ENCODE data around the gene DRAM1.
A peak's percentile ranks its signal among the peaks of the same experiment; 100 is the strongest.

DRAM1 gene, protein sequence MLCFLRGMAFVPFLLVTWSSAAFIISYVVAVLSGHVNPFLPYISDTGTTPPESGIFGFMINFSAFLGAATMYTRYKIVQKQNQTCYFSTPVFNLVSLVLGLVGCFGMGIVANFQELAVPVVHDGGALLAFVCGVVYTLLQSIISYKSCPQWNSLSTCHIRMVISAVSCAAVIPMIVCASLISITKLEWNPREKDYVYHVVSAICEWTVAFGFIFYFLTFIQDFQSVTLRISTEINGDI

DNA sequence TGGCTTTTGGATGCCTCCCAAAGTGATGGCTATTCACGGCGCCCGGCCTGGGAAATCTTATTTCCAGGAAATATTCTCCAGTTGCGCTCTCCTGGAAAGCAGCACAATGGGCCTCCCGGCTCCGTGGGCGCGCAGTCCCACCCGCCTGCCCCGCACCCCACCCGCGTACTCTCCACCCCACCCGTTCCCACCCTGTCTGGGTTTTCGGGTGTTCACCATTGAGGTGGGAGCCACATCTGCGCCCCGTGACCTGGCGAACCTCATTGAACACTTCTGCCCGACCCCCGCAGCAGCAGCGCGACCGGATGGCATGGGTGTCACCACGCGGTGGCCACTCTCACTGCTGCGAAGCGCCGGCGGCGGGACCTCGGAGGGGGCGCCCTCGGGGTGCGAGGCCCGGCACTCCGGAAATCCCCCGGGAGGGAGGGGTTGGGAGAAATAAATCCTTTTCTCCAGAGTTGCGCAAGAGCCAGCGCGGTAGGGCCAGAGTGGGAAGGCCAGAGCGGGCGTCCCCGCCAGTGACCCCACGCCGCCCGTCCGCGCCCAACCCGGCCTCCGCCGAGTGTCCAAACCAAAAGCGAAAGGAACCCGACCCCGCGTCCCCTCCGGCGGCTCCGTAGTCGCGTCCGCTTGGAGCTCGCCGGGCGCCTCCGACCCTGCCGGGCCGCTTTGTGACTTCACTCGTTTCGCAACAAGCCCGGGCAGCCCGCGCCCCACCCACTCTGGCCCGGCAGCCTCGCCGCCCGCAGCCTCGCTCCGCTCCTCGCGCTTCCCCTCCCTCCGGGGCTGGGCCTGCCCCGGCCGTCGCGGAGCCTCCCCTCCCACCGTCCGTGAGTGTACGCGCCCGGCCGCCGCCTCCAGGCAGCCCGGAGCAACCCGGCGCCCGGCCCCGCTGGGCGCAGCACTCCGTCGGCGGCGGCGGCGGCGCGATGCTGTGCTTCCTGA, at the start of gene DRAM1:
Gene DRAM1 (plus strand): TSS at position 720 of the 945 bp plus-strand sequence. CDS start 210 bp downstream, at position 930.
- Histone ChIP-seq H3K36me3 (replicated peaks; ENCODE audit: low read depth, low read length) (peaks cover 26% of the 10 kb centered on the region), H3K27me3 (ENCODE audit: low read depth, low read length) (no peaks in the 10 kb centered on the region), H3K4me1 (ENCODE audit: low read length) (peaks cover 50% of the 10 kb centered on the region), H3K4me3 (ENCODE audit: low read length) (peak within 1 kb of the TSS; percentile 84), H3K27ac (ENCODE audit: low read length) (peak within 1 kb of the TSS; percentile 84), H2AFZ (ENCODE audit: low read depth, low read length) (no peak within 1 kb of the TSS), H3K9ac (ENCODE audit: low read length) (peak within 1 kb of the TSS; percentile 96), H3K79me2 (ENCODE audit: low read length) (peaks cover 49% of the 10 kb centered on the region), H3K4me2 (ENCODE audit: low read length) (peak within 1 kb of the TSS; percentile 92), H3K9me3 (ENCODE audit: insufficient read depth, low read length) (no peaks in the 10 kb centered on the region), H4K20me1 (ENCODE audit: insufficient read depth, low read length) (peaks cover 11% of the 10 kb centered on the region; the same call in 1 of the 2 replicates)
- TF ChIP-seq, protein P1, sequence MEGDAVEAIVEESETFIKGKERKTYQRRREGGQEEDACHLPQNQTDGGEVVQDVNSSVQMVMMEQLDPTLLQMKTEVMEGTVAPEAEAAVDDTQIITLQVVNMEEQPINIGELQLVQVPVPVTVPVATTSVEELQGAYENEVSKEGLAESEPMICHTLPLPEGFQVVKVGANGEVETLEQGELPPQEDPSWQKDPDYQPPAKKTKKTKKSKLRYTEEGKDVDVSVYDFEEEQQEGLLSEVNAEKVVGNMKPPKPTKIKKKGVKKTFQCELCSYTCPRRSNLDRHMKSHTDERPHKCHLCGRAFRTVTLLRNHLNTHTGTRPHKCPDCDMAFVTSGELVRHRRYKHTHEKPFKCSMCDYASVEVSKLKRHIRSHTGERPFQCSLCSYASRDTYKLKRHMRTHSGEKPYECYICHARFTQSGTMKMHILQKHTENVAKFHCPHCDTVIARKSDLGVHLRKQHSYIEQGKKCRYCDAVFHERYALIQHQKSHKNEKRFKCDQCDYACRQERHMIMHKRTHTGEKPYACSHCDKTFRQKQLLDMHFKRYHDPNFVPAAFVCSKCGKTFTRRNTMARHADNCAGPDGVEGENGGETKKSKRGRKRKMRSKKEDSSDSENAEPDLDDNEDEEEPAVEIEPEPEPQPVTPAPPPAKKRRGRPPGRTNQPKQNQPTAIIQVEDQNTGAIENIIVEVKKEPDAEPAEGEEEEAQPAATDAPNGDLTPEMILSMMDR (IDR thresholded peaks at IDR 0.05; ENCODE audit: low read depth, low read length) = peak; percentile 43
- TF ChIP-seq EZH2phosphoT487 (IDR thresholded peaks at IDR 0.05; ENCODE audit: low read depth) = no peak

DNA sequence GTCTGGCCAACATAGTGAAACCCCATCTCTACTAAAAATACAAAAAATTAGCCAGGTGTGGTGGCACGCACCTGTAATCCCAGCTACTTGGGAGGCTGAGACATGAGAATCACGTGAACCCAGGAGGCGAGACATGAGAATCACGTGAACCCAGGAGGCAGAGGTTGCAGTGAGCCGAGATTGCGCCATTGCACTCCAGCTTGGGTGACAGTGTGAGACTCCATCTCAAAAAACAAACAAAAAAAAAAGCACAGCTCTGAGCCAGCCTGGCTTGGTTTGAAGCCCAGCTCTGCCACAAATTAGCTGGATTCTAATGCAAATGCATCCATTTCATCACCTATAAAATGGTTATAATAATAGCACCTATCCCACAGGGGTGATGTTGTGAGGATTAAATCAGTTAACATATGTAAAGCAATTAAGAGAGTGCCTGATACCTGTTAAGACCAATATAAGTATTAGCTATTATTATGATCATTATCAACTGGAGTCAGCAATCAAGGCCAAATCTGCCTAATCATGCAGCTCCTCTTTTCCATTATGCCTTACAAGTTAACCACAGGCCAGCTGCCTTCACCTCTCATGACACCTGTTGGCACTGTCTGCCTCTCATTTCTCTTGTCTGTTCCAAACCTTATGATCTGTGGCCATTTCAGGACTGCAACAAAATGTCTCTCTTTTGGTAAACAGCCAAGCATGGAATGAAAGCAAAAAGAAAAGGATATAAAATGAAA, 48.8 kb upstream of the DRAM1 start:
- H4K20me1 ChIP-seq (ENCODE audit: insufficient read depth, low read length) = no peaks in the 10 kb centered on the region
- H3K27me3 ChIP-seq (ENCODE audit: low read depth, low read length) = no peaks in the 10 kb centered on the region
- peaks cover 41% of the 10 kb centered on the region for H3K79me2 ChIP-seq (ENCODE audit: low read length)
- H3K36me3 ChIP-seq (replicated peaks; ENCODE audit: low read depth, low read length) = peaks cover 6% of the 10 kb centered on the region
- H3K4me1 ChIP-seq (ENCODE audit: low read length) = peaks cover 36% of the 10 kb centered on the region
- H3K9me3 ChIP-seq (ENCODE audit: insufficient read depth, low read length) = no peaks in the 10 kb centered on the region
- H3K4me3 ChIP-seq (ENCODE audit: low read length) = no peak overlapping the region
- TF ChIP-seq, protein P1 (IDR thresholded peaks at IDR 0.05; ENCODE audit: low read depth, low read length) = no peak
- no peak for TF ChIP-seq EZH2phosphoT487 (IDR thresholded peaks at IDR 0.05; ENCODE audit: low read depth)
- no peak overlapping the region for H3K27ac ChIP-seq (ENCODE audit: low read length)
- H3K4me2 ChIP-seq (ENCODE audit: low read length) = no peak overlapping the region
- H2AFZ ChIP-seq (ENCODE audit: low read depth, low read length) = no peak overlapping the region
- H3K9ac ChIP-seq (ENCODE audit: low read length) = no peak overlapping the region

DNA sequence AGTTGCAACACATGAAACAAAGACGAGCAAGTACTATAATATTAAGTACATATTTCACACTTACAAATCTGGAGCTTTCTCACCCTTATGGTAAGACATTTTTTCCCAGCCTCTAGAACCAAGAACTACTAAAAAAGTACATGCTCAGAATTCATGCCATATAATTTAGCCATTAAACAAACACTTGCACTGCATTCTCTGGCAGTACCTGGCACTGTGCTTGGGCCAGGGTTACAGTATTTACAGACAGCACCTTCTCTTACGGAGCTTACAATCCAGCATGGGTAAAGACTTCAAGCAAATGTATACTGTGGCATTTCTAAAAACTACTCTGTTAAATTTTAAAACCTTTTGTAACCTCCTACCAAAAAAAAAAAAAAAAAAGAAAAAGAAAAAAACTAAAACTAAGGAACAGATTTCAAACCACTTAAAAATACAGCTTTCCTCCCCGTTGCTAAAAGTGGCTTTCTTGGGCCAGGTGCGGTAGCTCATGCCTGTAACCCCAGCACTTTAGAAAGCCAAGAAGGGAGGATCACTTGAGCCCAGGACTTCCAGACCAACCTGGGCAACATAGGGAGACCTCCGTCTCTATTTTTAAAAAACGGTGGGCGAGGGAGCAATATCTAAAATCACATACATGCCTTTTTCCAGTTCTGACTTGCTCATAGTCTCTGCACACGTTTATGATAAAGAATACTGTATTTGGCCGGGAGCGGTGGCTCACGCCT, 47.6 kb upstream of the DRAM1 start:
- Histone ChIP-seq H3K4me2 (ENCODE audit: low read length) (peak overlapping the region; percentile 82), H2AFZ (ENCODE audit: low read depth, low read length) (0 out of 2 replicates have a peak overlapping the region, but pooled peaks have one; percentile 88), H3K4me3 (ENCODE audit: low read length) (peak overlapping the region; percentile 95), H3K27ac (ENCODE audit: low read length) (no peak overlapping the region), H3K27me3 (ENCODE audit: low read depth, low read length) (no peaks in the 10 kb centered on the region), H3K36me3 (replicated peaks; ENCODE audit: low read depth, low read length) (peaks cover 6% of the 10 kb centered on the region), H3K9me3 (ENCODE audit: insufficient read depth, low read length) (no peaks in the 10 kb centered on the region), H4K20me1 (ENCODE audit: insufficient read depth, low read length) (no peaks in the 10 kb centered on the region), H3K79me2 (ENCODE audit: low read length) (peaks cover 37% of the 10 kb centered on the region), H3K9ac (ENCODE audit: low read length) (peak overlapping the region; percentile 83), H3K4me1 (ENCODE audit: low read length) (peaks cover 31% of the 10 kb centered on the region)
- TF ChIP-seq EZH2phosphoT487 (IDR thresholded peaks at IDR 0.05; ENCODE audit: low read depth) = no peak
- TF ChIP-seq, protein P1 (IDR thresholded peaks at IDR 0.05; ENCODE audit: low read depth, low read length) = no peak
